Stimulated activated CD4-positive, alpha-beta T cell treated with anti-CD3 and anti-CD28 coated beads, Interleukin-1b, Interleukin-23, amount 100 ng/mL, for 4 hours (primary cell): ENCODE results near the gene CHST14.

Experiments used
- DNase-seq, 2 donors: peaks; one replicate each; pipeline ENCODE4 v3.0.0-alpha.2; 2020; ENCODE audit warnings: low read depth in 2 of 2

The CHST14 gene

GRCh38 chr15:40489274-40490175 lies 18.7 kb downstream of the CHST14 start:
- no peak for DNase-seq

DNA sequence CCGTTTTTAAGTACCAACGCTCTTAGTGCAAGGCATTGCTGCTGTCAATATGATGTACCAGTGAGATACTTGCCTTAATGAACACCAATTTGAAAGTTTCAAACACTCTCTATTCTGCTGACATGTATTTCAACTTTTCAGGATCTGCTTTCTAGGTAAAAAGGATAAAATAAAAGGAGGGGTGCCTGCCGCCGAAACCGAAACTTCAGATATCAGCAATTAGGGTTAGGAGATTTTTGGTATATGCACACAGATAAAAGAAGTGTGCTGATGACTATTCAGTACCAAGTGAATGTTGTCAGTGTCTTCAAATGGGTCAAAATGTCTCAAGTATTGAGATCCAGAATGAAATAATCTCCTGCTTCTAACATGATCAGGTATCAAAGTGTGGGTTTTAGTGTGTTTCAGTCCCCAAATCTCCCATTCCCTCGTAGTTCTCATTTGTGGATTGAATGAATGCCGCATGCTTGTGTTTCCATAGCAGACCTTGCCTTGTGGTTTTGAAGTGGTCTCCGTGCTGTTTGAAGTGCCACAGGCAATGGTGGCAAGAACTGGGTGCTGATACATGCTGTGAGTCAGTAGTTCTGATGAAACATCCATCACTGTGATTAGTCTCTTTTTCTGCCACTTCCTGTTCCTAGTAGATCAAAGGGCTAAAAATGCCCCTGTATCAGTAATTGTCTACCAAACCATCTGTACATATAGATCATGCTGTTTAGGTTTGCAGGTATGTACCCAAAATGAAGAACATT lies 22.5 kb downstream of the CHST14 start:
- peak; percentile 25 to 52 for DNase-seq

DNA sequence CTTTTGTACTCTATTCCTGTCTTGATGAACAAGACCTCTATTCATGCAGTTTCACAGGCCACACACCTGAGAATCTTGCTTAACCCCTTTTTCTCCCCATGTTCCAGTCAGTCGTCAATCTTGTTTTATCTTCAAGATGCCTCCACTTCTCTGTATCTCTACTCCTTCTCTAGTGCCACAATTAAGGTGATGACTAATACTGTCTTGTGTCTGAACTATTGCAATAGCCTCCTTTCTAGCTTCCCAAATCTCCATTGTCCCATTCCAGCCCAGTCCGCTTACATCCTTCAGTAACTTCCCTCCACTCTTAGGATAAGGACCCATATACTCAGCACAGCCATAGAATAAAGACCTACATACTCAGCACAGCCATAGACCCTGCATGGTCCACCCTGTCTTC lies 24.7 kb downstream of the CHST14 start:
- DNase-seq = no peak

DNA sequence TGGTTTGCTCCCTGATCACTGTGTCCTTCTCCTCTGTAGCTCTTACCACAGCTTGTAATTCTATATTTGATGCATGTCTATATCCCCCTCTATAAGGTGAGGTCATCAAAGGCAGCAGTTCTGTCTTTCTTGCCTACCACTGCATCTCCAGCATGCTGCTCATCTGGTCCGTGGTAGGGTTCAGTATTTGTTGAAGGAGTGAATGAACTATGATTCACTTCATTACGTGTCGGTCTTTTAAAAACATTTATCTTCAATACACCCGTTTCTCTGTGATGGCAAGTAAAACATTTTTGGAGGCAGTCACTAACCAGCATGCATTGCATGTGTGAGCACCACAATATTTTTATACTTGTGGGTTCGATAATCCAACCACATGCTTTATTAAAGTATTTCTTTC lies 27.6 kb downstream of the CHST14 start:
- no peak for DNase-seq

DNA sequence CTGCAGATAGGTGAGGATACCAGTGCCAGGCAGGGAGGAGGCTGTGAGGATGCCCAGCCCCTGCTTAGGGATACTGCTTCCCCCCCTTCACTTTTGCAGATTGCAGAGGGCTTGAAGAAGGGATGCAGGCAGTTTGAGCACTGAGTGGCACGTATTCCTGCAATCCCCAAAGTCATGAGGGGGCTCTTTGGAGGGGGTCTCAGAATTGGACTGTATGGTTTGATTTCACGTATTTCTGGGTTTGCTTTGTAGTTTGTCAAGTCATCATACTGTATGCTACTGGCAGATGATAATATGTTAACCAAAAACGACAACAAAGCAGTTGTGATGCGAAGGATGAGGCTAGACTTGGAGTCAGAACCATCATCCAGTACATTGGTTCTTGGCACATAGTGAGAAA lies 28.1 kb downstream of the CHST14 start:
- DNase-seq = no peak

DNA sequence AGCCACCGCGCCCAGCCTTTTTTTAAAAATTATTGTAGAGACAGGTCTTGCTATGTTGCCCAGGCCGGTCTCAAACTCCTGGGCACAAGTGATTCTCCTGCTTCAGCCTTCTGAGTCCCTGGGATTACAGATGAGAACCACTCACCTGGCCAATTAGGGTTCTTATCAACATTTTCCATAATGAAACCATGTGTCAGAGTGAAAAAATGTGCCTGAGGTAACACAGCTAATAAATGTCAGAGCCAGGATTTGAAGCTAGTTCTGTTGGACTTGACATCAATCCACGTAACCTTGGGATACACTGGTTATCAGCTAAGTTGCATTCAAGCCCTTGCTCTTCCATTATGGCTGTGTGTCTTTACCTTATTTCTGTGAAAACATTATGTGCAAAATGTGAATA lies 29.1 kb downstream of the CHST14 start:
- no peak for DNase-seq

GRCh38 chr15:40500568-40501330 lies 30.0 kb downstream of the CHST14 start:
- DNase-seq = no peak

- DNase-seq = no peak
These were observed 30.7 kb downstream of the CHST14 start for GRCh38 chr15:40501487-40501886.

DNA sequence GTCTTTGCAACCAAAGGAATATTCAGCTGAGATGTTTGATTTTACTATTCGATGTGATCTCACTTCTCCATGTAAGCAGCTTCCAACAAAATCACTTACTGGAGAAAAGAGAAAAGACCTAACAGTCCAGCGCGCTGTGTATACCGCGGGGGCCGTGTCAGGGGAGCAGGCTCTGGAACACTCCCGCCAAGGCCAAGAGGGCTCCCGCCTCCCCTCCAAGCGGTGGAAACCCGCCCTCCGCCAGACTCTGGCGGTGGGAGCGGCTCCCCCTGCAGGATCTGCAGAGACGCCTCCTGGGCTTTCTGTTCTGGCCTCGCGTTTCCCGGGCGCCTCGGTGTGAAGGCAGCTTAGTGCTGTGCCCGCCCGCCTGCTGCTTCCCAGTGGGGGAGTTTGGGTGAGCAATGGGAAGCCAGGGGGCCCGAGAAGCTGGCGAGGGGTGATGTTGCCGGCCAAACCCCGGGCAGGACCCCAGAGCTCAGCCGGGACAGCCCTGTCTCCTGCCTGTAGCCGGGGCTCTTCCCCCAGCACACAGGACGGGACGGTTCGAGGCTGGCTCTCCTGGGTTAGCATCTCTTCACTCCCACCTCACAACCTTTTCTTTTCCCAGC lies 36.3 kb downstream of the CHST14 start:
- peak; percentile 51 to 60 for DNase-seq

GRCh38 chr15:40508216-40508615 lies 37.4 kb downstream of the CHST14 start:
- DNase-seq = no peak

GRCh38 chr15:40510201-40510600 lies 39.4 kb downstream of the CHST14 start:
- DNase-seq = no peak

GRCh38 chr15:40511093-40511471 lies 40.3 kb downstream of the CHST14 start:
- no peak for DNase-seq

DNA sequence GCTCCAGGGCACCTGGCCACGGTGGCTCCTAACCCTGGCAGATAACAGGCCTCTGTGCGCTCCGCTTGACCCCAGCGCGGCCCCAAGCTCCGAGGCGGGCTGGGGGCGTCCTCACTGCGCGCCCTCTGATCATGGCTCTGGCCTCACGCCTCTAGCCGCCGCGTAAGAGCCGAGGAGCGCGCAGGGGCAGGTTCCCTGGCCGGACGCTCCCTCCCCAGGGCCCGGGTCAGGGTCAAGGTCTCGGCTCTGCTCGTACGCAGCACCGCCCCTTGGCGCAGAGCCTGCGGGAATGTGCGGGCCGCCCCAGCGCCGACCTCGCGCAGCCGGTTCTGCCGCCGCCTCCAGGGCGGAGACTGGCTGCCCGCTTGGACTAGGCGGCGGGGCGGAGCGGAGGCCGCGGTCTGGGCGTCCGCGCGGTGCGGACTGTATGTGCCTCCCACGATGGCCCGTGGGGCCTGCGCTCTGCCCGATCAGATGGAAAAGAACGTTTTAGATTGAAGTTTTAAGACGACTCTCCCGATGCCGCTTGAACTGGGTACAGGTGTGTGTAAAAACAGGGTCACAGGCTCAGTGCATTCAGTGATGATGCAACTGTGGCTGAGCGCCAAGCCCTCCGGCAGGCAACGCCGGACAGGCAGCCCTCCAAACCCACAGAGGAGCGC lies 40.8 kb downstream of the CHST14 start:
- no peak for DNase-seq

GRCh38 chr15:40512440-40512839 lies 41.7 kb downstream of the CHST14 start:
- no peak for DNase-seq

DNA sequence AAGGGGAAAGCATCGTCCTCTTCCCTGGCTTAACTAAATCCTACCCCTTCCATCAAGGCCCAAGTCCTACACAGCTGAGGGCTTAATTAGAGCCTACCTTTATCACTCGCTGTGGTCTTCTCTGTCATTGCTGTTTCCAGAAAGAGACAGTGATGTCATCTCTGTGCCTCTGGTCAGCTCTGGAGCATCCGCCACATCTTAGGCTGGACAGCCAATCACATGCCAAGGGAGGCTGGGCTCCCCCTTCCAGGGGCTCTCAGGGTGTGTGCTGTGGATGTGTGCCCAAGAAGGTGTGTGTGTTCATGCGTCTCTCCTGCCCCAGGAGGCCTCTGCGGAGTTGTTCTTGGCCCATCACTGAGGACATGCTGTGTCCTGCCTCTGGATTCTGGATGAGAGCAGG lies 42.8 kb downstream of the CHST14 start:
- no peak for DNase-seq

- DNase-seq = no peak
These were observed 45.5 kb downstream of the CHST14 start for GRCh38 chr15:40516322-40516721.
